ENCODE measurements around the gene GDPD3. TPM values are rescaled to one million over a fixed set of nuclear protein-coding genes. Genes with fewer than 3 reads are reported as not detected.

Gene GDPD3
- total and polyA plus RNA-seq, 2 of the 13 experiments (the other 11 are each of a cell fraction or from before 2014, with no cell fraction given): 18.7 to 20.6 TPM

DNA sequence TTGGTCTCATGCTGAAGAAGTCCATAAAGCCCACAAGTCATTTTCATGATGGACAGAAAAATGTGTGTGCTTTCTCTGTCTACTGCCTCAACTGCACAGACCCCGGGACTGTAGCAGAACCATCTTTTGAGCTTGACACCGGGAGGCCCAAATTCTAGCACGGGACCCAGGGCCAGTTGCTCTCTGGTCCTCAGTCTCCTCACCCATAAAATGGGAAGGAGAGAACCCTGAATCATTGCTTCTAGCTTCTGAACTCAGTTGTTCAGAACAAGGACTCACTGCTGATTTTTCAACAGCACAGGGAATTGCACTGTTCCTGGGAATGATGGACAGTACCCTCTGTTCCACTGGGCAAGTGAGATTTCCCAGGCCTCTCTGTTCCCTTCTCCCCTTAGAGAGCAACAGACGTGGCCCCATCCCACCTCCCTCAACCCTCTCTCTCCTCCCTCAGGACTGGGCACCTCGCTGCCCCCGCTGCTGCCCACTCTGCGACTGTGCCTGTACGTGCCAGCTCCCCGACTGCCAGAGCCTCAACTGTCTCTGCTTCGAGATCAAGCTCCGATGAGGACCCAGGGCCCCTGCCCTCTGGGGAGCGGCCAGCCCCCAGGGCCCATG is 50.0 kb downstream of the GDPD3 start (continued):
- TF ChIP-seq ZNF251 (CRISPR knock-in tag; IDR thresholded peaks at IDR 0.05) (peak; percentile 58; the same call in 1 of the 2 replicates), PTBP1 (IDR thresholded peaks at IDR 0.05; ENCODE audit: low read depth, low read length, poor library complexity, severe bottlenecking) (no peak), PCBP1 (IDR thresholded peaks at IDR 0.05; ENCODE audit: borderline replicate concordance, low read depth, low read length) (0 out of 2 replicates have a peak, but pooled peaks have one; percentile 22), ZNF207 (IDR thresholded peaks at IDR 0.05; ENCODE audit: borderline replicate concordance) (no peak), KAT2B (IDR thresholded peaks at IDR 0.05; ENCODE audit: borderline replicate concordance, low read depth, low read length) (no peak), SSRP1 (CRISPR knock-in tag; IDR thresholded peaks at IDR 0.05) (no peak), NBN (conservative IDR thresholded peaks at IDR 0.05) (no peak), MED13 (CRISPR knock-in tag; IDR thresholded peaks at IDR 0.05) (no peak), ZNF672 (CRISPR knock-in tag; IDR thresholded peaks at IDR 0.05) (no peak), AGO2 (optimal IDR thresholded peaks at IDR 0.05; ENCODE audit: low read depth, low read length) (no peak), ZMYM3 (CRISPR knock-in tag; IDR thresholded peaks at IDR 0.05) (peak; percentile 80), RFXAP (CRISPR knock-in tag; IDR thresholded peaks at IDR 0.05; ENCODE audit: borderline replicate concordance) (peak; percentile 44; the same call in 1 of the 2 replicates), ZSCAN12 (CRISPR knock-in tag; IDR thresholded peaks at IDR 0.05) (no peak)
- TF ChIP-seq, protein P1, sequence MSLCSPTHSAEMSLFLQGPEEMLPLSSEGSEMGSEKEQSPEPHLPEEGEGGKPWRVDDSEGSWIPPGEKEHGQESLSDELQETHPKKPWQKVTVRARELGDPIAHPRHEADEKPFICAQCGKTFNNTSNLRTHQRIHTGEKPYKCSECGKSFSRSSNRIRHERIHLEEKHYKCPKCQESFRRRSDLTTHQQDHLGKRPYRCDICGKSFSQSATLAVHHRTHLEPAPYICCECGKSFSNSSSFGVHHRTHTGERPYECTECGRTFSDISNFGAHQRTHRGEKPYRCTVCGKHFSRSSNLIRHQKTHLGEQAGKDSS (CRISPR knock-in tag; IDR thresholded peaks at IDR 0.05; ENCODE audit: borderline replicate concordance, low read depth): no peak
- TF ChIP-seq, protein P2, sequence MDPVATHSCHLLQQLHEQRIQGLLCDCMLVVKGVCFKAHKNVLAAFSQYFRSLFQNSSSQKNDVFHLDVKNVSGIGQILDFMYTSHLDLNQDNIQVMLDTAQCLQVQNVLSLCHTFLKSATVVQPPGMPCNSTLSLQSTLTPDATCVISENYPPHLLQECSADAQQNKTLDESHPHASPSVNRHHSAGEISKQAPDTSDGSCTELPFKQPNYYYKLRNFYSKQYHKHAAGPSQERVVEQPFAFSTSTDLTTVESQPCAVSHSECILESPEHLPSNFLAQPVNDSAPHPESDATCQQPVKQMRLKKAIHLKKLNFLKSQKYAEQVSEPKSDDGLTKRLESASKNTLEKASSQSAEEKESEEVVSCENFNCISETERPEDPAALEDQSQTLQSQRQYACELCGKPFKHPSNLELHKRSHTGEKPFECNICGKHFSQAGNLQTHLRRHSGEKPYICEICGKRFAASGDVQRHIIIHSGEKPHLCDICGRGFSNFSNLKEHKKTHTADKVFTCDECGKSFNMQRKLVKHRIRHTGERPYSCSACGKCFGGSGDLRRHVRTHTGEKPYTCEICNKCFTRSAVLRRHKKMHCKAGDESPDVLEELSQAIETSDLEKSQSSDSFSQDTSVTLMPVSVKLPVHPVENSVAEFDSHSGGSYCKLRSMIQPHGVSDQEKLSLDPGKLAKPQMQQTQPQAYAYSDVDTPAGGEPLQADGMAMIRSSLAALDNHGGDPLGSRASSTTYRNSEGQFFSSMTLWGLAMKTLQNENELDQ (CRISPR knock-in tag; IDR thresholded peaks at IDR 0.05; ENCODE audit: borderline replicate concordance): 0 out of 2 replicates have a peak, but pooled peaks have one; percentile 20
- TF ChIP-seq, protein P3, sequence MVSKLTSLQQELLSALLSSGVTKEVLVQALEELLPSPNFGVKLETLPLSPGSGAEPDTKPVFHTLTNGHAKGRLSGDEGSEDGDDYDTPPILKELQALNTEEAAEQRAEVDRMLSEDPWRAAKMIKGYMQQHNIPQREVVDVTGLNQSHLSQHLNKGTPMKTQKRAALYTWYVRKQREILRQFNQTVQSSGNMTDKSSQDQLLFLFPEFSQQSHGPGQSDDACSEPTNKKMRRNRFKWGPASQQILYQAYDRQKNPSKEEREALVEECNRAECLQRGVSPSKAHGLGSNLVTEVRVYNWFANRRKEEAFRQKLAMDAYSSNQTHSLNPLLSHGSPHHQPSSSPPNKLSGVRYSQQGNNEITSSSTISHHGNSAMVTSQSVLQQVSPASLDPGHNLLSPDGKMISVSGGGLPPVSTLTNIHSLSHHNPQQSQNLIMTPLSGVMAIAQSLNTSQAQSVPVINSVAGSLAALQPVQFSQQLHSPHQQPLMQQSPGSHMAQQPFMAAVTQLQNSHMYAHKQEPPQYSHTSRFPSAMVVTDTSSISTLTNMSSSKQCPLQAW (CRISPR knock-in tag; IDR thresholded peaks at IDR 0.05): no peak
- TF ChIP-seq, protein P4, sequence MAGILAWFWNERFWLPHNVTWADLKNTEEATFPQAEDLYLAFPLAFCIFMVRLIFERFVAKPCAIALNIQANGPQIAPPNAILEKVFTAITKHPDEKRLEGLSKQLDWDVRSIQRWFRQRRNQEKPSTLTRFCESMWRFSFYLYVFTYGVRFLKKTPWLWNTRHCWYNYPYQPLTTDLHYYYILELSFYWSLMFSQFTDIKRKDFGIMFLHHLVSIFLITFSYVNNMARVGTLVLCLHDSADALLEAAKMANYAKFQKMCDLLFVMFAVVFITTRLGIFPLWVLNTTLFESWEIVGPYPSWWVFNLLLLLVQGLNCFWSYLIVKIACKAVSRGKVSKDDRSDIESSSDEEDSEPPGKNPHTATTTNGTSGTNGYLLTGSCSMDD (CRISPR knock-in tag; IDR thresholded peaks at IDR 0.05): no peak
- TF ChIP-seq, protein P5, sequence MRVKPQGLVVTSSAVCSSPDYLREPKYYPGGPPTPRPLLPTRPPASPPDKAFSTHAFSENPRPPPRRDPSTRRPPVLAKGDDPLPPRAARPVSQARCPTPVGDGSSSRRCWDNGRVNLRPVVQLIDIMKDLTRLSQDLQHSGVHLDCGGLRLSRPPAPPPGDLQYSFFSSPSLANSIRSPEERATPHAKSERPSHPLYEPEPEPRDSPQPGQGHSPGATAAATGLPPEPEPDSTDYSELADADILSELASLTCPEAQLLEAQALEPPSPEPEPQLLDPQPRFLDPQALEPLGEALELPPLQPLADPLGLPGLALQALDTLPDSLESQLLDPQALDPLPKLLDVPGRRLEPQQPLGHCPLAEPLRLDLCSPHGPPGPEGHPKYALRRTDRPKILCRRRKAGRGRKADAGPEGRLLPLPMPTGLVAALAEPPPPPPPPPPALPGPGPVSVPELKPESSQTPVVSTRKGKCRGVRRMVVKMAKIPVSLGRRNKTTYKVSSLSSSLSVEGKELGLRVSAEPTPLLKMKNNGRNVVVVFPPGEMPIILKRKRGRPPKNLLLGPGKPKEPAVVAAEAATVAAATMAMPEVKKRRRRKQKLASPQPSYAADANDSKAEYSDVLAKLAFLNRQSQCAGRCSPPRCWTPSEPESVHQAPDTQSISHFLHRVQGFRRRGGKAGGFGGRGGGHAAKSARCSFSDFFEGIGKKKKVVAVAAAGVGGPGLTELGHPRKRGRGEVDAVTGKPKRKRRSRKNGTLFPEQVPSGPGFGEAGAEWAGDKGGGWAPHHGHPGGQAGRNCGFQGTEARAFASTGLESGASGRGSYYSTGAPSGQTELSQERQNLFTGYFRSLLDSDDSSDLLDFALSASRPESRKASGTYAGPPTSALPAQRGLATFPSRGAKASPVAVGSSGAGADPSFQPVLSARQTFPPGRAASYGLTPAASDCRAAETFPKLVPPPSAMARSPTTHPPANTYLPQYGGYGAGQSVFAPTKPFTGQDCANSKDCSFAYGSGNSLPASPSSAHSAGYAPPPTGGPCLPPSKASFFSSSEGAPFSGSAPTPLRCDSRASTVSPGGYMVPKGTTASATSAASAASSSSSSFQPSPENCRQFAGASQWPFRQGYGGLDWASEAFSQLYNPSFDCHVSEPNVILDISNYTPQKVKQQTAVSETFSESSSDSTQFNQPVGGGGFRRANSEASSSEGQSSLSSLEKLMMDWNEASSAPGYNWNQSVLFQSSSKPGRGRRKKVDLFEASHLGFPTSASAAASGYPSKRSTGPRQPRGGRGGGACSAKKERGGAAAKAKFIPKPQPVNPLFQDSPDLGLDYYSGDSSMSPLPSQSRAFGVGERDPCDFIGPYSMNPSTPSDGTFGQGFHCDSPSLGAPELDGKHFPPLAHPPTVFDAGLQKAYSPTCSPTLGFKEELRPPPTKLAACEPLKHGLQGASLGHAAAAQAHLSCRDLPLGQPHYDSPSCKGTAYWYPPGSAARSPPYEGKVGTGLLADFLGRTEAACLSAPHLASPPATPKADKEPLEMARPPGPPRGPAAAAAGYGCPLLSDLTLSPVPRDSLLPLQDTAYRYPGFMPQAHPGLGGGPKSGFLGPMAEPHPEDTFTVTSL (CRISPR knock-in tag; IDR thresholded peaks at IDR 0.05; ENCODE audit: borderline replicate concordance): no peak; the same call in 1 of the 2 replicates

Measured in HepG2 (cell line).